T-helper 1 cell (primary cell): ENCODE data around the gene RALGPS1.

Experiments
- DNase-seq, 5 donors: peaks; one replicate each; pipeline ENCODE4 v3.0.0-alpha.2; 2012 to 2020

RALGPS1 gene

DNA sequence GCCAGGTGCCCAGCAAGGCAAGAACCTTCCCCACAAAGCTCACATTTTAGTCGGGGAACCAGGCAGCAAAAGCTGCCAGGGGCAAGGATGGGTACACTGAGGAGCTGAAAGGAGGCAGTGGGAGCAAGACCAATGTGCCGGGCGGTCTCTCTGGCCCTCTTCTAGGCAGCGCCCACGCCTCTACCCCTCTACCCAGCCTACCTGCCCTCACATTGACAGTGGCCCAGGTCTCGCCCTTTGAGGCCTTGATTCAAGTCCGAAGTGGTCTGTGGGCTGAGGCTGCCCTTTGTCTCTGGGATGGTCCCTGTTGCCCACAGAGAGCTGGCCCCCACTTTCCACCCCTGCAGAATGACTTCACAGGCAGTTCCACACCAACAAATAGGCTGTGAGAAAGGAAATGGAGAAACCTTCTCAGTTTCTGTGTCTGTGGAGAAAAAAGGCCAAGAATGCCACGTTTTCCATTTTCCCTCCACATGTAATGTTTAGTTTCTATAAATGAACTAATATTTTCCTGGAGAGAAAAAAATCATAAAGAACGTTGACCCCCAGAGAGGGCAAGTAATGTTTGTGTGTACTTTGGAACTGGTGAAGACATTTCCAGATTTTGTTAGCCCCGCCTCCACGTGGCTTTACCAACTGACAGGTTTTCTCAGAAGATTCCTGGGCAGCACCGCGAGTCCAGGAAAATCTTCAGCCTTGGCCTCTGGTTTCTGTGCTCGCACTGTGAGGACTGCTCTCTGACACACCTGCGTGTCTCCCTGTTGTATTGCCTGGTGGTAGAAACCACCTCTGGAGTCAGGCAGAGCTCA is 265.3 kb downstream of the RALGPS1 start:
- no peak for DNase-seq

DNA sequence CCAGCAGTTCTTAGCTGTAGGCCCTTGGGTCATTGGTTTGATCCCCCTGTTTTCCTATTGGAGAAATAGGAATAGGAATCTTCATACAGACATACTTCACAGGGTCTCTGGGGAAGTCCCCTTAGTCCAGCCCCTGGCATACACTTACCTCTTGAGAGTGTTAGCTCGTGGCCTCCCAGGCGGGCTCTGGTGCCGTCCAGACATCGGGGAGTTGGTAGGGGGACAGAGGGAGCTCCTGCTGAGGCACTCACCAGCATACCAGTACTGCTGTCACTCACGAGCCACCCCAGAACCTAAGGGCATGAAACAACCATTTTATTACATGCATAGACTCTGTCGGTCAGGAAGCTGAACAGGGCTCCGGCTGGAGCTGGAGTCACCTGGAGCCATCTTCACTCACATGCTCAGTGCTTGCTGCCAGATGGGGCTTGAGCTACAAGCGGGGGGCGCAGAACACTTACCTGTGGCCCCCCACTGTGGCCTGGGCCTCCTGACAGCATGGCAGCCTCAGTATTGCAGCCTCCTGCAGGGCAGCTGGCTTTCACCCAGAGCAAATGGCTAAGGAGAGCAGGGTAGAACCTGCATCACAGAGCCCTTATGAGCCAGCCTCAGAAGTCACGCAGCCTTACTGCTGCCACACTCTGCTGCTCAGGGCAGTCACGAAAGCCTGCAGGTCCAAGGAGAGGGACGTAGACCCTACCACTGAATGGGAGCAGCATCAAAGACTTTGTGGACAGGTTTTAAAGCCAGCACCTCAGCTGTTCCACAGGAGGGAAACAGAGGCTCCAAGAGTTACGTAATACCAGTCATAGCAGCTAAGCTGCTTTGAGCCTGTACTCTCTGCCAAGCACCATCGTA is 266.1 kb downstream of the RALGPS1 start:
- no peak for DNase-seq

DNA sequence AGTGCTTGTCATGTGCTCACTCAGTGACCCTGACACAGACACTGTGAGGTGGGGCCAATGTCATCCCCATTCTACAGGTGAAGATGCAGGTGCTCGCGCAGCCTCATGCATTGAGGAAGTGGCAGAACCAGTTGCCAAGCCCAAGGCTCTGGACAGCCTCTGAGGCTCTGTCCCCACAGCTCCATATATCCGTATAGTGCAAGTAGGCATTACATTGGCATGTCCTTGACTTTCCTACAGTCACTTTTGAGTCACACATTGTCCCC is 266.7 kb downstream of the RALGPS1 start:
- no peak for DNase-seq

DNA sequence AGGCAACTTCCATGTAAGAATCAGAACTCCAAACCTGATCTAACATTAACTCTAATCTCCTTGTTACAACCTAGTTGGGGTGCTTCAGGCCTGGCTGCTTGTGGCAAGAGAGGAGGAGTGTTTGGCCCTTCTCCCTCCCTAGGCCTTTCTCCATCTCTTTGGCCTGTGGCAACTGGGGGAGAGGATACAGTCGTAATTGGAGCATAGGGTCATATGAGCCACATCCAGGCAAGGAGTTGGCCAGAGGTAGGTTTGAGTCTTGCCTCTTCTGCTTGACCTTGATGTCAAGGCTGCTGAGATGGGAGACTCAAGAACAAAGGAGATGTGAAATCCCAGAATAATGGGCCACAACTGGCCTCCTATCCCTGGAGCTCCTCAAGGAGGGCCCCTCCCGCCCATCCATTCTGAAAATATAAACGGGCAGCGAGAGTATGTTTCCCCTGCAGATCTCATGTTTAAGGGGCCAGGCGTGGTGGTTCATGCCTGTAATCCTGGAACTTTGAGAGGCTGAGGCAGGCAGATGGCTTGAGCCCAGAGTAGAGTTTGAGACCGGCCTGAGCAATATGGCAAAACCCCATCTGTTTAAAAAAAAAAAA is 267.1 kb downstream of the RALGPS1 start:
- no peak for DNase-seq

DNA sequence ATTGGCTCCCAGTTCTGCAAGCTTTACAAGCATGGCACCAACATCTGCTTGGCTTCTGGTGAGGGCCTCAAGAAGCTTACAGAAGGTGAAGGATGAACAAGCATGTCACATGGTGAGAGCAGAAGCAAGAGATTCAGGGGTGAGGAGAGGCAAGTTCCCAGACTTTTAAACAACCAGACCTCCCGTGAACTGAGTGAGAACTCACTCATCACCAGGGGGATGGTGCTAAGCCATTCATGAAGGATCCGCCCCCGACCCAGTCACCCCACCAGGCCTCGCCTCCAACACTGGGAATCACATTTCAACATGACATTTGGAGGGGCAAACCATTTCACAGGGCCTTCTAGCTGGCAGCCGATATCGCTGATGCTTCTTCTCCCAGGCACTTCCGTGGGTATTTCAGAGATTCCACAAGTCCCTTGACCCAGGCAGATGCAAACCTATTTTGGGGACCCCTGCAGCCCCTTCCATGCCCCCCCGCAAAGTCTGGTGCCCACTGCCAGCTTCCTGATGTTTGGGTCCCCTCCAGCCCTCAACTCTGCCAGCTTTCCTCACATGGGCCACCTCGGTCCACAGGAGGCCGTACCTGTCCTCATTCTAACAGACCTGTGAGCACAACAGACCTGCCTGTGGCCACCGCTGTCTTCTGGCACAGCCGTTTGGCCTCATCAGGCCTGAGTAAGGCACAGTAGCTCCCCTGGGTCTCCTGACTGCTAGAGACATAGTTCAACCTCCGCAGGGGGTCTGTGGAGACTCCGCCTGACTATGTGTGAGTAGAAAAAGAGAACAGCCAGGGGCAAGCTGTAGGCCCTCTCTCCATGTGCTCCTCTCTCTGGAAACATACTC is 268.5 kb downstream of the RALGPS1 start:
- DNase-seq: no peak

DNA sequence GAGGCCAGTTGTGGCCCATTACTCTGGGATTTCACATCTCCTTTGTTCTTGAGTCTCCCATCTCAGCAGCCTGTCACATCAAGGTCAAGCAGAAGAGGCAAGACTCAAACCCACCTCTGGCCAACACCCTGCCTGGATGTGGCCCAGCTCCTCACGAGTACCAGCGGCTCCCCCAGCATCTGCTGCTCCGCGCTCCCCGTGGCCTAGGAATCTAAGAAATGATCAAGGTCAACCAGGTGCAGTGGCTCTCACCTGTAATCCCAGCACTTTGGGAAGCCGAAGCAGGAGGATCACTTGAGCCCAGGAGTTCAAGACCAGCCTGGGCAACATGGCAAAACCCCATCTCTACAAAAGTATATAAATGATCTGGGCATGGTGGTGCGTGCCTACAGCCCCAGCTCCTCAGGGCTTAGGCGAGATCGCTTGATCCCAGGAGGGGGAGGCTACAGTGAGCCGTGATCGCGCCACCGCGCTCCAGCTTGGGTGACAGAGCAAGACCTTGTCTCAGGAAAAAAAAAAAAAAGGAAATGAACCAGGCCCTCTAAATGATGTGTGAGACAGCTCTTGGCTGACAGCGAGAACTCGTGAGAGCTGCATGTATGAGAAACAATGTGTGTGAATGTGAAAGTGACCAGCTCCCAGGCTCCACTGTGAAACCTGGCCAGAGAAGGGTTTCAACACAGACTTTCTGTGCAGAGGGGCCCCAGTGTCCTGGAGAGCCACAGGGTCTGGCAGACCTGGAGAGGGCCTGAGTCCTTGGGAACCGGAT is 269.4 kb downstream of the RALGPS1 start:
- DNase-seq: no peak

DNA sequence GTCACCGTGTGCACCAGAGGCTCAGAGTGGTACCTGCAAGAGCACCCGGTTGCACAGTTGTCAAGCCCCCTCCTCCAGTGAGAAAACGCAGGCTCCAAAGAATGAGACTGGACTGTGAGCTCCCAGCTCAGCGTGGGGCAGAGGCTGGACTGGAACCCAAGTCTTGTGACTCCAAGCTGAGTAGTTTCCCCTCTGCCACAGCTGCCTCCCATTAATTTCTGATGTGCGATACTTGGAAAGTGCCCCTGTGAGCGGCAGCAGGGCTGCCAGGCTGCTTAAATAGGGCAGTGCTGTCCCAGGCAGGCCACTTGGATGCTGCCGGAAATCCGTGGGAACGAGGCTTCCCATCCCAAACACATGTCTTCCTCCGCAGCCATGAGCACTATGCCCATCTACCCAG is 270.1 kb downstream of the RALGPS1 start:
- no peak for DNase-seq

DNA sequence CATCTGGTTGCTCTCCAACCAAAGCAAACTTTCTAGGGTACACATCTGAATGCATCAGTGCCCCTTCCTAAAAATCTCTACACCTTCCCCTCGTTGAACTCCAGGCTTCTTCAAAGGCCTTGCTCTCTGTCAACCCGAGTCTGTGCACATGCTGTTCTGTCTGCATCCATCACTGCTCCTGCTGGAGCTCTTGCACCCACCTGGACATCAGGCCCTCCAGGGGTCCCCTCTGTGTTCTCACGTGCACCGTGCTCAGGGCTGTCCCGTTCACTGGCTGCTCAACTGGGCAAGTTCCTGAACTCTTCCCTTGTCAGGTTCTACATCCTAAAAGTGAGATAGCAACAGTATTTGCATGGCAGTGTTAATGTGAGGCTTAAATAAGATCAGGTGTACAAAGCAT is 270.6 kb downstream of the RALGPS1 start:
- DNase-seq: no peak

DNA sequence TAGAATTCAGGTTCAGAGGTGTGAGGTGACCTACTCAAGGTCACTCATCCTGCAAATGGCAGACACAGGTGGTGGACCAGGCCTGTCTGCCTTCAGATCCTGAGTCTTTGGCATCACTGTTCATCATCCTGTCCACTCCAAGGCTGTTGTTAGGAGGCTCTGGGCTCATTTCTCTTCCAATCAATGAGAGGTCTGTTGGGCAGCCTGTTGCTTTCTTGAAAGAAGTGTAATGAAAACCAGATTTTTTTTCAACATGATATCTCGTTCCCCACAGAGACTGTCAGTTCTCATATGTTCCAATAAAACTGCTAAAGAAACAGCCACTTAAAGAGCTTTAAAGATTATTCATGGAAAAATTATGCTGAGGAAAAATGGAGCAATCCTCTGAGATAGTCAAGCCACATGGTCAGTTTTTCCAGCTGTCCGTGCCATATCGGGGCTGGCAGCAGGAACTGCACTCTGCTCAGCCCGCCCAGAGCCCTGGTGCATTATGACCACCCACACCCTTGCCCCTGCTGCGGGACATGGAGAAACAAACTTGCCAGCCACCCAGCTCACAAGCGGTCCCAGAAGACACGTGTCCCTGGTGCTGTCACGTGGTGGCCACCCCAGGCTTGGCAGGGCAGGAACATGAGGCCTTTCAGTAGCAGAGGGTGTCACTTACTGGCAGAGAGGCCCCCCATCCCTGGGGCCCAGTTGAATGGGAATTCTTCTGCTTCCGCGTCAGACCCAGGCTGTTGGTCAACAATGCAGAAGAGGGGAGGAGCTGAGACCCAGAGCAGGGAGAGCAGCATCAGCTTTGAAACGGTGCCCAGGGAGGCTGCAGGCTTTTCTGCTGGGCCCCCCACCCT is 271.6 kb downstream of the RALGPS1 start:
- no peak for DNase-seq

DNA sequence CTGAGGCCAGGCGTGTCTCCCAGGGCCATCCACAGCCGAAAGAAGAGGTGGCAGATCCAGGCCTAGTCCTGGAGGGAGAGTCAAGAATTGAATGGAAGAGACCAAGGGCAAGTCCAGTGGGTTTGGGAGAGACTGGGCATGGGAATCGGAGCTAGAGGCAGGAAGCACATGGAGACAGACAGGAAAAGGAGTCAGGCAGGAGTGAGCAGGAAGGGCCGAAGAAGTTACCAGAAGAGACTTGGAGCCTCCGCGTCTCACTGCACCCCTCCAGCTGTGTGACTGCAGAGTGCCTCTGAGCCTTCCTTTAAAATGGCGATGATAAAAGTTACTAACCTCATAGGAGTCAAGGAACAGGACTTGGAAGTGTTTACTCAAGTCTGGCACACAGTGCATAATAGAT is 272.2 kb downstream of the RALGPS1 start:
- no peak for DNase-seq

DNA sequence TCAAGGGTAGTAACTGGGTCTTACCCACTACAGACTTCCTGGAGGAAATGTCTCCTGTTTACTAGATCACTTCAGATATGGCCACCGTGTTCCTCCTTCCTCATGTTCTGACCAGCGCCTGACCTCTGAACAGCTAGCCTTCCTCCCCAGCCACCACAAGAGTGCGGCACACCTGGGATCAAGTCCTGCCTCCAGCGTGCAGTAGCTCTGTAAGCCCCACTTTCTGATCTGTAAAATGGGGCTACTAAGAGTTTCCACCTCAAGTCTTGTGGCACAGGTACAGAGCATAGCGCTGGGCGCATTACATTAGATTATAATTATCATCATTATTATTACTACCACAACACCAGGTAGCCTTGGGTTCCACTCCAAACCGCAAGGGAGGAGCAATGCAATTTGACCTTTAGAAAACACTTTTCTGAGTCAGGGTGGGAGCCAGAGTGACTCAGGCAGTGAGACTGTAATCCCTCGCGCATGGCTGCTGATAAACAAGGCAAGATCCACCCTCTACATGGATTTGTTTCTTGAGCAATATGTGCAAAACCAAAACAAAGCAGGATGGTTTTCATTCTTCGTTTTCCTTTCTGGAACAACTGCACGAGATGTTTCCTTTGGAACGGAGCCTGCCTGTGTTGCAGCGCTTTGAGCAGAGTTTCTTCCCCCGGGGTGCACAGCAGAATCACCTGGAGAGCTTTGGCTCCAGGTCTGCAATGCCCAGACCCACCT is 272.8 kb downstream of the RALGPS1 start:
- no peak for DNase-seq

DNA sequence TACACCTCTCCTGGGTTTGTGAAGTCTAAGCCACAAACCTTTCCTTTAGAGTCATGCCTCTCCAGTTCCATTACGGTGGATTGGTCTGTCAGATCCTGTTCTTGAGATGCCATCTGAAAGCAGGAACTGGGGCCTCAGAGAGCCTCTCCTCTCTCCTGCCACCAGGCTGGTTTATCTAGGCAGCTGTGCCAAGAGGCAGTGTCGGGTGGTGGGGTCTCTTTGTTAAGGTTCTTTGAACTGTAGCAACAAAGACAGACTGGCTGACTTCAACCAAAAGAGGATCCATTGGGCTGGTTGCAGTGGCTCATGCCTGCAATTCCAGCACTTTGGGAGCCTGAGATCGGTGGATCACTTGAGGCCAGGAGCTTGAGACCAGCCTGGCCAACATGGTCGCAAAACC is 273.8 kb downstream of the RALGPS1 start:
- no peak for DNase-seq

DNA sequence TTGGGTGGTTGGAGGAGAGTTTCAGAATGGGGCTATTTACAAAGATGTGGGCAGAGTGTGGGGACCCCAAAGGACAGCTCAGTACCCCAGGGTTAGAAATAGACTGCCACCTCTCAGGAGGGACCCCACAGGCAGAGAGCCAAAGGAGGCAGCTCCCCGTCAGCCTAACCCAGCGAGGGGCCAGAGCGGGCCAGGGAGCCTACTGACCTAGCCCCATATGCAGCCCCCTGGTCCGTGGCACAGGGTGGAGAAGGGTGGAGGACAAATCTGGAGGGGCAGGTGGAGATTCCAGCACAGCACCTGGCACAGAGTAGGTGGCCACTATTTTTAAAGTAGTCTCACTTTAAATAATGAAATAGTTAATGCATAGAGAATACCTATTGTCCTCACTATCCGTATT is 275.0 kb downstream of the RALGPS1 start:
- no peak for DNase-seq

DNA sequence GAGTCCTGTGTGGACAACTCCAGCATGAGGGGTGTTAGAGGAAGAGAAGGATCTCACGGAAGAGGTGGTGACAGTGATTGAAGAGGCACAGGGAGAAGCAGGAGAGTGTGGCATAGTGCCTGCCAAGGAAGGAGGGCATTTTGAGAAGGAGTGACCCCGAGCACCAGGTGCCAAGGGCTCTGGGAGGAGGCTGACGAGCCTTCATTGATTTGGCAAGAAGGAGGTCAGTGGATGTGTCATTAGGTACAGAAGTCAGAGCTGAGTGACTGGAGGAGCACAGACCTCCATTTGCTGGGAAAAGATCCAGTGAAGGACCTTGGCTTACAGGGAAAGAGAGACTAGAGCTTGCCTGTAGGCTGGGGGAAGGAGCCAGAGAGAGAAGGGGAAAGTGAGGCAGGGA is 278.2 kb downstream of the RALGPS1 start:
- DNase-seq: no peak

DNA sequence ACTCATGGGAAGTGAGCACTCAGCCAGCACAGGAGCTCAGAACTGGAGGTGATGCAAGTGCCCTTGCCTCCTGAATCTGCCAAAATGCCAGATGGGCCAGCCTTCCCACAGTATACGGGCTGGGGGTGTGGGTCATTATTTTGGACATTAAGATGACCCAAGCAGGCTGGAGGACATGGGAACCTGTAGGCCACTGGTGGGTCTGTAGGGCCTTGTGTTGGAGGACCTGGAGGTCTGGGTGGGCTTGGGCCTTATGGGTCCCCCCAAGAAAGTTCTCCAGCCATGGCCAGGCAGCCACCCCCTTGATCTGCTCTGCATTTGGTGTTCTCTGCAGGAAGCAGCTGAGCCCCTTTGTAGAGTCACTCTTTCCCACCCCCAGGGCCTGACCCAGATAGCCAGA is 278.9 kb downstream of the RALGPS1 start:
- no peak for DNase-seq

DNA sequence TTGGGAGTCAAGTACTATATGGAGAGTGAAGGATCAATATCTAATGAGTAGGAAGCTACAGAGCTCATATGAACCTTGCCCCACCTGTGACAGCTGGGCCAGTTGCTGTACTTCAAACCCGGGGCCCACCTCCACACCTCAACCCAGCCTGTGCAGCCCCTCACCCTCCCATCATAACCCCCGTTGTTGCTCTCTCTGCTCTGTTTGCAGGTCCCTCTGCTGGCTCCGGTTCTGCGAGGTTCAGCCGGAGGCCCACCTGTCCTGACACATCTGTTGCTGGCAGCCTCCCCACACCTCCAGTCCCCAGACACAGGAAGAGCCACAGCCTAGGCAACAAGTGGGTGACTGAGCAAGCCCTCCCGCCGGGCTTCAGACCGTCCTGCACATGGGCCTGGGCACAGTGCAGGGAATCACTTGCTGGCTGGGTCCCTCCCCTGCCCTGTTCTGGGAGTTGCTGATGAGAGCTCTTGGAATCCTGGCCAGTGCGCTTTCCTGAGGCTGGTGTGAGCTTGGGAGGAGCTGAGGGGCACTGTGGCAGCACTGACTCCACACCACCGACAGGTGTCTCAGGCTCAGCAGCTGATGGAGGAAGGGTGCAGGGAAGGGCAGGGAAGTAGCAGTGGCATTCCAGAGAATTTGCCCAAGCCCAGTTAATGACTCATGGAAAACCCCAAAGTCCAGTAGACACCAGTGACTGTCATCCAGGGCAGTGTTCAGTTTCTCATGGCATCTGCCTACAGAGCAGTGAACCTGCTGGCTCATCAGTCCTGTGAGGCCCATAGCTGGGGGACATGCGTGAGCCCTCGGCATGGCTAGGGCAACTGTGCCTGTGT is 280.5 kb downstream of the RALGPS1 start:
- DNase-seq: no peak

DNA sequence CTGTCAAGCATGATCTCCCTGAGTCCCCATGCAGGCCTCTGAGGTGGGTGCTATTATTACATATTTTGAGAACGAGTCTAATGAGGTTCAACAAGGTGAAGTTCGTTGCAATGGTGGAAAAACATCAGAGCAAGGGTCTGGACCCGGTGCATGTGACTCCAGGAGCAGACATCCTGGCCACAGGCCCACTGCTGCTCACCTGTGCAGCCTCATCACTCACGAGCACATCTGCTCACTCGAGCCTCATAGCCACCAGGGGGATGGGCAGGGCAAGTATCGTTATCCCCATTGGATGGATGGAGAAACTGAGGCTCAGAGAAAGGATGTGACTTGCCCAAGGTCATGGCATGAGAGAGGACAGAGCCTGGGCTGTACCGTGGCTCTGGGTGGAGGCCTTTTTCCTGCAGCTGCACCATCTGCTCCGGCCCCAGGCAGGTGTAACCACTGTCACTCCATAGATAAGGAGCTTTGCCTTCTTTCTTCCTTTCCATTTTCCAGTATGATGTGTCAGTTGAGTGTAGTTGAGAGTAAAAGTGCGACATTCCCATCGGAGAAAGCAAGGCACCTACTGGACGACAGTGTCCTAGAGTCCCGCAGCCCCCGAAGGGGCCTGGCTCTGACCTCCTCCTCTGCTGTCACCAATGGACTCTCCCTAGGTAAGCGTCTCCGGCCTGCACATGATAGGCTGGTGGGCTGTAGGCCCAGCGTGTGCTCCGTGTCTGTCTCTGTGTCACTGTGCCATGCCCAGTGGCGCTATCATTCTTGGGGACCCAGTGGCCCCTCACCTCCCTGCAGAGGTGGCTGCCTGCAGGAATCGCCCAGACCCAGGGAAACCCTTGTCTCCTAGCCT is 281.6 kb downstream of the RALGPS1 start:
- DNase-seq: no peak

DNA sequence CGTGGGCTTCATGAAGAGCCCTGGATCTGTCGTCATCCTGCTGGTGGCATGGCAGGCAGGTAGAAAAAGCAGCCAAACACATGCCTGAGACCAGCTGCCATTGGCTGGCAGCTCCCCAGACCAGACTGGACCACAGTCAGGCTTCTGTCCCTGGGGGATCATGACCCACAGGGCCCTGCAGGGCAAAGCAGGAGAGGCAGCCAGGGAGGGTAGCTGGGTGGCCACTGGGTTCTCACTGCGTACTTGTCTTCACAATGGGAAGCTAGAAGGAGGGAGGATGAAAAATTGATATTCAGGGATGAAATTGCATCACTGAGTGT is 282.2 kb downstream of the RALGPS1 start:
- no peak for DNase-seq
